GM20000 (cell line): Measurements from ENCODE around the gene NUMB.

Experiments
- DNase-seq: peaks from one replicate; pipeline ENCODE4 v3.0.0; 2012; ENCODE audit warnings: low spot score
- CTCF ChIP-seq: IDR thresholded peaks from 2 replicates; pipeline ENCODE4 v1.5.1; 2012; ENCODE audit warnings: mild to moderate bottlenecking, control low read depth; ENCODE audit errors: extremely low read depth, missing control alignments

NUMB gene

GRCh38 chr14:73273799-73274198 lies 184.5 kb downstream of the NUMB start:
- DNase-seq, result no peak
- TF ChIP-seq CTCF, result no peak

- no peak for DNase-seq
These were observed 186.0 kb downstream of the NUMB start for GRCh38 chr14:73272393-73272792.

GRCh38 chr14:73269729-73270531 lies 188.4 kb downstream of the NUMB start:
- TF ChIP-seq CTCF, result no peak
- DNase-seq, result peak; percentile 73

More at GRCh38 chr14:73272393-73272792, 186.0 kb downstream of the NUMB start:
- no peak for TF ChIP-seq CTCF

GRCh38 chr14:73267474-73267873 lies 190.9 kb downstream of the NUMB start:
- no peak for TF ChIP-seq CTCF
- no peak for DNase-seq

- DNase-seq, result no peak
- no peak for TF ChIP-seq CTCF
These were observed 192.0 kb downstream of the NUMB start for GRCh38 chr14:73266317-73266716.

- no peak for DNase-seq
- no peak for TF ChIP-seq CTCF
These were observed 192.7 kb downstream of the NUMB start for GRCh38 chr14:73265721-73266046.

GRCh38 chr14:73264885-73265720 lies 193.2 kb downstream of the NUMB start:
- TF ChIP-seq CTCF, result no peak
- no peak for DNase-seq
